ENCODE measurements around the gene MECR.

The MECR gene

DNA sequence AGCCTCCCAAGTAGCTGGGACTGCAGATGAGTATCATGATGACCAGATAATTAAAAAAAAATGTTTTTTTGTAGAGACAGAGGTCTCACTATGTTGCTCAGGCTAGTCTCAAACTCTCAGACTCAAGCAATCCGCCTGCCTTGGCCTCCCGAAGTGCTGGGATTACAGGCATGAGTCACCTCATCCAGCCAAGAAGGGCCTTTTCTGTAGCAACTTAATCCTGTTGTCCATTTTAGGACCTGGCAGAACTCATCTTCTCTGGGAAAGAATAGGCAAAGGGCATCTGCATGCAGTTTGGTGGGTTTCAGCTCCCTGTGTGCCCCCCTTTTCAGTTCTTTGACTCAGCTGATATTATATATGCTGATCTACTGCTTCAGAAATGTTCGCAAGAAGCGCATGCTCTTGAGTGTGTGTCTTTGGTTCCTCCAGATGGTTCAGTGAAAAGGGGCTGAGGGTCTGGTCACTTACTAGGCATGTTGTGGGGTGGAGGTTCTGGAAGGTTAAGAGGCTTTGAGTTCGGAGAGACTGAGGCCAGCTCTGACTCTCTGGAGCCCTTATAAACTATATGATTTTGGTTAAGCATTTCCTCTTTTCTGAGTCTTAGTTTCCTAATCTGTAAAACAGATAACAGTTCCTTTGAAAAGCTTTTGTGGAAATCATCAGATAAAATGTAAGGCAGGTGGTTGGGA lies 29.7 kb downstream of the MECR start:
- DNase-seq, result no peak

DNA sequence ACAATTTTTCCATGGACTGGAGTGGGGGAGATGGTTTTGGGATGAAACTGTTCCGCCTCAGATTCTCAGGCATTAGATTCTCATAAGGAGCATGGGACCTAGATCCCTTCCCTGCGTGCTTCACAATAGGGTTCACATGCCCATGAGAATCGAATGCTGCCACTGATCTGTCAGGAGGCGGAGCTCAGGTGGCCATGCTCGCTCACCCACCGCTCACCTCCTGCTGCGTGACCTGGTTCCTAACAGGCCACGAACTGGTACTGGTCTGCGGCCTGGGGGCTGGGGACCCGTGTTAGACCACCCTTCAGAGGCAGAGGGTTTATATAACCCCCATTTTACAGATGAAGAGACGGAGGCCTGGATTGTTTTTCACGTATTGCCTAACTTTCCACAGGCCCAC lies 32.7 kb downstream of the MECR start:
- DNase-seq, result no peak

DNA sequence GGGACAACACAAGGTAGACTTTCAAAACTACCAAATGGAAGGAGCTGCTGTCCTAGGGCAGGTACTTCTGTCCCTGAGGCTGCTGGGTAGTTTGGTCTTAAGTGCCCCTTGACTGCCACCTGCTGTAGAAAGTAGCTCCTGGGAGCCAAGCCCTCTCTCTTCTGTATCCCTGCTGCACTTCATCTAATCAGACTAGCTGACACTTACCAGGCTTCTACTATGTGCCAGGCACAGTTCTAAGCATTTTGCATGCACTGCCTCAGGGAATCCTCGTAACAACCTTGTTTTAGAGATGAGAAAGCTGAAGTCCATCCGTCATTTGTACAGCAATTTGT lies 33.2 kb downstream of the MECR start:
- DNase-seq, result peak; percentile 9

DNA sequence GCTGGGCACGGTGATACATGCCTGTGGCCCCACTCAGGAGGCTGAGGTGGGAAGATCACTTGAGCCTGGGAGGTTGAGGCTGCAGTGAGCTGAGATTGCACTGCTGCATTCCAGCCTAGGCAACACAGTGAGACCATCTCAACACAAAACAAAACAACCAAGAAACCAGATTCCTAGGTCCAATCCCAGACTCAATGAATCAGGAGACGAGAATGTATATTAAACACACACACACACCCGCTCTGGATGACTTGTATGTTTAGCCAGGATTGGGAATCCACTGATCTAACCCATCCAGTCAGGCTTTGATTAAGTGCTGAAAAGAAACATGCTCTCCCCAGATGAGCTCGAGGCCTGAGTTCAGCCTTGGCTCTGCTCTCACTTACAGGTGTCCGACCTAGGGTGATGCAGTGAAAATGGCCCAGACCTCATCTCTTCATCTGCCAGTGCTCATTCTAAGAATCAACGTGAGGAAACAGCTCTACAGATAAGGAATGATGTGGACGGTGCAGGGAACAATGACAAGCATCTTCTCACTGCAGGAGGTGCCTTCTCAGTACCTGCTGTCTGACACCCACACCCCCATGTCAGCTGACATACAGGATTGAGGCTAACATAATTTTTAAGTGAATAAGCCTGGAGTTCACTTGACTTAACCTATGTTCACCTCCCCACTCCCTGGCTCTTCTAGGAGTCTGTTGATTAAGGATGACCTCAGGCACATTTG lies 33.7 kb downstream of the MECR start:
- no peak for DNase-seq

GRCh38 chr1:29195881-29196291 lies 34.8 kb downstream of the MECR start:
- no peak for DNase-seq

- no peak for DNase-seq
Observed at GRCh38 chr1:29193879-29194455, 36.8 kb downstream of the MECR start.

GRCh38 chr1:29190718-29191117 lies 40.0 kb downstream of the MECR start:
- no peak for DNase-seq

GRCh38 chr1:29186707-29187106 lies 44.0 kb downstream of the MECR start:
- DNase-seq, result no peak

DNA sequence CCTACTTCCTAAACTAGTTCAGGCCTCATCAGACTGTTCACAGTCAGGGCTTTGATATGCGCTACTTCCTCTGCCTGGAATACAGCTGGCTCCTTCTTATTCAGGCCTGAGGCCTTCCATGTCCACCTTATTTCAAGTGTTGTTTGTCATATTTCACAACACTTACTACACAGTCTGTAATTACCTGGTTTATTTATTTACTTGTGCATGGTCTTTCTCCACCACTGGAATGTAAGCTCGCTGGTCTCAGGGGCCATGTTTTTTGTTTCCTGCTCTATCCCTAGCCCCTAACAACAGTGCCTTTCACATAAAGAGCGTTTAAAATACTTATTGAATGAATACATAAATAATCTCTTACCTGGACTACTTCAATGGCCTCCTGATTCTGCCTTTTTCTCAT lies 44.5 kb downstream of the MECR start:
- DNase-seq, result no peak

GRCh38 chr1:29183287-29183686 lies 47.4 kb downstream of the MECR start:
- DNase-seq, result no peak

DNA sequence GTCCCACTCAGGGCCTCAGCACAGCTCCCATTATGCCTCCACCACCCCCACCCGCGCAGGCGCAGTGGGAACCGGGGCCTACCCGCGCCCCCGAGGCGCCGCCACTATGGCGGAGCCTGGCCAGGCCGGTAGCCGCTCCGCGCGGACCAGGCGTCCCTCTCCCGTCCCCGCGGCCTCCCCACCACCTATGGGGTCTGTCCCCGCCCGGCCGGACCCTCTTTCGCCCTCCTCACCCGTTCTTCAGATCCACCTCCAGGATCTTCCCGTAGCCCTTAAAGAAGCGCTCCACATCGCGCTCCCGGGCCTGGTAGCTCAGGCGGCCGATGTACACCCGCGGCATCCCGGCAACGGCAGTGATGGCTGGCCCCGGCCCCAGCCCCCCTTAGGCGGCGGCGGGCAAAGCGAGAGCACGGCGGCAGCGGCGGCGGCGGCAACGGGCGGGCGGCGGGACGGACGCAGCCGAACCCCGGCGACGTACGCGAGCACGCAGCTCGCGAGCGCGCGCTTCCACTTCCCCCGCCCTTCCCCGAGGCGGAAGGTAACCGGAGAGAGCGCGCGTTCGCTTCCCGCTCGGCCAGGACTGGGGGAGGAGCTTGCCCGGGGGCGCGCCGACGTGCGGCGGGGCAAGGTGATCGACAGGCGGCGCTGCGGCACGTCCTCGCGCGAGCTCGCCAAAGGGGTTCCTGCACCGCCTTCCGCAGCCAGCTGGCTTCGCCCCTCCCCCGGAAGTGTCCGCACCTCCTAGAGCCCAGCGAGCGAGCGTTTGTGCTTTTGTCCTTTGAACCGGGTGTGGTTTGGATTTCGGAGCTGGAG lies 49.1 kb downstream of the MECR start, which contains the start of gene SRSF4:
SRSF4 (minus strand) TSS at position 488 of the 813 bp plus-strand sequence; CDS start at position 340, 148 bp downstream.
- DNase-seq, result peak; percentile 82

DNA sequence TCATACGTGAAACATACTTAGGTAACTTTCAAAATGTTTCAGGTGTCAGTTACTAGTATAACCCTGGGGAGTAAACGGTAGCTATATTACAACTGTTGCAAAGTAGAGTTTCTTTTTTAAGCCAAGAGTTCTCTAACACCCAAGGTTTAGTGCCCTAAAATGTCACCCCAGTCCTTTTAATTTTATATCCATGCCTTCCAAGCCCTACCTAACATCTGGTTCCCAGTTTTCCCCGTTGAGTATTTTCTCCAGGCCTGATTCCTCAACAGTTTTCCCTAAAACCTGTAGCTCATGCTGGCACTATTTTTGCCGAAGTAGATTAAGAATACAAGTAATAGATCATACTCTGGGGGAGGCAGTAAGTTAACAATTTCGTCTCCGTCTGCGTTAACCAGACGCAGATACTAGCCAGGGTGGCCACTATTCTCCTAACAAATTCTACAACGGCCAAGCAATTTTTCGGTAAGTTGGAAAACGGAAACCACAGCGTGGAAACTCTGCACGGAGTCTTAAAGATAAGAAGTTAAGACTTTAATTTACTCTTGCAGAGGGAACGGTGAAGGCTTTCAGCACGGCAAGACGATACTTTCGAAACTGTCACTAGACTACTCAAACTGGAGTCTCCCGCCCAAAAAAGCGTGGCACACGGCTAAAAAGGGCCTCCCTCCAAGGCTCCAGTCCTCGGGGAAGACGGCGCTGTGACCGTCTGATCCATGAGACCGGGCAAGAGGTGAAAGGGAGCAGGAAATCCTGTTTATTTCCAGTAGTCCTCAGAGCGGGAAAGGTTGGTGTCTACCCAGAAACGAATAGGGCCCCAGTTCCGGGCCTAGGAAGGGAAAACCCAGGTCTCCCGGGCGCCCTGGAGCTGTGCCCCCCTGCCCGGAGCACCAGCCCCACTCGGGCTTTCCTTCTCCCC lies 50.0 kb downstream of the MECR start:
- no peak for DNase-seq

GRCh38 chr1:29179641-29180184 lies 51.0 kb downstream of the MECR start:
- no peak for DNase-seq

DNA sequence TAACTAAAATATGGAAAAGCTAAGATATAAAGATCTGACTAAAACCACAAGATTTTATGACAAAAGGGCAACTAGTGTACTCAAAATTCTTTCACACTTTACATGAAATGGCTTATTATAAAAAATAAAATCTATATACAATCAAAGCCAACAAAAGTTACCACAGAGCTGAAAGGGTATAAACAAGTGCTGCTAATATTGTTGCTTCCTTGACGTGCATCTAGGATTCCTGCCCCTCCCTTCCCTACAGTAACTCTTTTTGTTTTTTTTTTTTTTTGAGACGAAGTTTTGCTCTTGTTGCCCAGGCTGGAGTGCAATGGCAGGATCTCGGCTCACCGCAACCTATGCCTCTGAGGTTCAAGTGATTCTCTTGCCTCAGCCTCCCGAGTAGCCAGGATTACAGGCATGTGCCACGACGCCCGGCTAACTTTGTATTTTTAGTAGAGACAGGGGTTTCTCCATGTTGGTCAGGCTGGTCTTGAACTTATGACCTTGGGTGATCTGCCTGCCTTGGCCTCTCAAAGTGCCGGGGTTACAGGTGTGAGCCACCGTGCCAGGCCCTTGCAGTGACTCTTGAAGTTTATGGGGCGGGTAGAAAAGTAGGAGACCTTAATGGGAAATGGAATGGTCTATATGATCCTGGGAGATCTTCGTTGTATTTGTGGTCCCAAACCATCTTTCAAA lies 53.6 kb downstream of the MECR start:
- no peak for DNase-seq

- no peak for DNase-seq
Observed at GRCh38 chr1:29176576-29176975, 54.2 kb downstream of the MECR start.

DNA sequence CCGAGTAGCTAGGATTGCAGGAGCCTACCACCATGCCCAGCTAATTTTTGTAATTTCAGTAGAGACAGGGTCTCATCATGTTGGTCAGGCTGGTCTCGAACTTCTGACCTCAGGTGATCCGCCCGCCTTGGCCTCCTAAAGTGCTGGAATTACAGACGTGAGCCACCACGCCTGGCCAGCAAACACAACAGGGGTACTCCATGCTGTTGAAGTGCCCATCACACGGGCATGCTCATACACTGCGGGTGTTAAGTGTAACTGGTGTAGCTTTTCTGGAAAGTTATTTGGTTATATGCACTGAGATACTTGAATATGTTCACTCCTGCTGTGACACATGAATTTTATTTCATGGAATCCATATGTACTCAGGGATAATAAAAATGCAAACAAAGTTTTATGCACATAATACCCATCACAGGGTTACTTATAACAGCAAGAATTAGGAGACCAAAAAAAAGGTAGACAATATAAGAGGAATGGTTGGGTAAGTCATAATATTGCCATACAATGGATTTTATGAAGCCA lies 58.3 kb downstream of the MECR start:
- DNase-seq, result no peak

GRCh38 chr1:29171521-29171920 lies 59.2 kb downstream of the MECR start:
- DNase-seq, result no peak

DNA sequence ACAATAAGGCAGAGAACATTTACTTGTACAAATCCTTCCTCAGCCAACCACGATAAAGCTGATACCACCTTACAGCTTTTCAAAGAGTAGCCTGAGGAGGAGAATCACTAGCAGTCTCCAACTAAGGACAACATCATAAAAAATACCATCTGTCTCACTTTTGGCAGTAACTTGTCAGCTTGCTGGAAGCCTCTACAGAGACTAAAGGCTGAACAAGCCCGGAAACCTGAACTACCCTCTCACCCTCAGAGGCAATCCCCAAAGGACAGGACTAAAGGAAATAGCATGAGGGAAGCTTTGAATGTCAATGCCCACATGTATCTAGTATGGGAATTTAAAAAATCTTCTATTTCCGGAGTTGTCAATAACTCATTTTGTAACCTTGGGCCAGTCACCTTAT lies 59.6 kb downstream of the MECR start:
- DNase-seq, result peak; percentile 91

- no peak for DNase-seq
Observed at GRCh38 chr1:29169976-29170375, 60.8 kb downstream of the MECR start.

- no peak for DNase-seq
Observed at GRCh38 chr1:29167904-29168303, 62.8 kb downstream of the MECR start.

DNA sequence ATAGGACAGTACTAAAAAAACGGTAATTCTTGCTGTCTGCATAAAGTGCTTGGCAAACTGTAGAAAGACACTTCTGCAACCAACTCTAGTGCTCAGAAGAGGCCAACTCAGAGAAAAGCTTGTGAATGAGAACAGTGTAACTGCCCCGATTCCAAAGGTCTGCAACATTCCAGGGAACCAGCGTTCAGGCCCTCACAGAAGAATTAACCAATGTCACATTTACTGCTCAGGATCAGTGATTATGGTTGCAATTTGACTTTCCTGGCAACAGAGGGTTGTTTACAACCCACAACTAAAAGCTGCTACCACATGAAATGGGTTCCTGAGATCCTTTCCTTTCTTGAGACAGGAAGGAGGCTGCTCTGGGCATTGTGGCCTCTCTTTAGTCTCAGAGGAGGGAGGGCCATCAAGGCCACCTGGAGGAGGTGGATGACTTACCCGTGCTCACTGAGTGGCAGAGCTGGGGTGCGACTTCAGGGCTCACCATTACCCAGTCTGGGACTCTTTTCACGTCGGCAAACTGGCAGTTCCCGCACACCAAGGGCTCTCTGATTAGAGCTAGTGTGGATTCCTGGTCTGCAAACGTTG lies 64.3 kb downstream of the MECR start:
- no peak for DNase-seq
